BLaER1 (cell line): Measurements from ENCODE around the gene BCAS1.

Source experiments
- H3K27ac ChIP-seq: shearing (Covaris generic); formaldehyde crosslinking; 2 replicates; pipeline ENCODE4 v1.8.1; 2022
- H3K27me3 ChIP-seq: shearing (Covaris generic); formaldehyde crosslinking; 2 replicates; pipeline ENCODE4 v1.8.1; 2022
- H3K36me3 ChIP-seq: shearing (Covaris generic); formaldehyde crosslinking; 2 replicates; pipeline ENCODE4 v1.8.1; 2022
- H3K4me1 ChIP-seq: shearing (Covaris generic); formaldehyde crosslinking; 2 replicates; pipeline ENCODE4 v1.8.1; 2022
- H3K4me2 ChIP-seq: shearing (Covaris generic); formaldehyde crosslinking; 2 replicates; pipeline ENCODE4 v1.8.1; 2022
- H3K4me3 ChIP-seq: shearing (Covaris generic); formaldehyde crosslinking; 2 replicates; pipeline ENCODE4 v1.8.1; 2022
- H3K9ac ChIP-seq: shearing (Covaris generic); formaldehyde crosslinking; 2 replicates; pipeline ENCODE4 v1.8.1; 2022
- H3K9me3 ChIP-seq: shearing (Covaris generic); formaldehyde crosslinking; 2 replicates; pipeline ENCODE4 v1.8.1; 2022
- H4K20me1 ChIP-seq: shearing (Covaris generic); formaldehyde crosslinking; 2 replicates; pipeline ENCODE4 v1.8.1; 2022
- Cebpa-rat ChIP-seq: shearing (Covaris generic); IDR thresholded peaks from 2 replicates; pipeline ENCODE4 v1.8.1; 2022

The BCAS1 gene

DNA sequence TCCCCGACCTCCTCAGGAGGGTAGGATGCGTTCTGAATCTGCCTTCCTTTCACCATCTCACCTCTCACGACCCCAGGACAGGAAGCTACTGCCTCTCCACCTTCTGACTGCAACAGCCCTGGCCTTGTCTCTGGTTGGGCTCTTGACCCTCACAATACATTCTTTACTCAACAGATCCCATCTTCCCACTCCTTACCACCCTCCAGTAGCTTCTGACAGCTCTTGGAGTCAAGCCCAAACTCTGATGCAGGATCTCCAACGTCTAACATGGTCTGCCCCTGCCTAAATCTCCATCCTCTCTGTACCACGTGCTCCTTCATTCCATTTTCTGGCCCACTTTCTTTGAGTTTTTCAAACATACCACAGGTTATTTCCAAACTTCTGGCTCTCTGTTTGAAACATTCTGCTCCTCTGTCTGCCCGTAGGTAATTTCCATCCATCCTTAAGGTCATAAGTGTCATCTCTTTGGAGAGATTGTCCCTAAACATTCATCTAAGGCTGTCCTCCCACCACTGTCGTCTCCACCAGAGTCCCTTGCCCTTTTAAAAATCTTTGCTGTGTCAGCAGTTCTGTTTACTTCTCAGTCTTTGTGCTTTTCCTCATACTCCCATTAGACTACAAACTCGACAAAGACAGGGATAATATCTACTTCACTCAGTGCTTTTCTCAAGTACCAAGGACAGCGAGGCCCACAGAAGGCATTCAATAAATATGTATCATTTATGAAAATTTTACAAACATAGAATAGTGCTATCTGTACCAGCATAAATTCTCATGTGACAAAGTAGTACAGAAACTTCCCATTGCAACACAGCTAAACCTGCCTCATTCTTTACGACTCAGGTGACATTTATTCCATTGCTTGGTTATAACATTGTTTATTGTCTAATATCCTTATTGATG is 73.6 kb downstream of the BCAS1 start:
- Histone ChIP-seq H3K36me3 (no peaks in the 10 kb centered on the region), H4K20me1 (no peaks in the 10 kb centered on the region), H3K4me3 (no peak overlapping the region), H3K27ac (no peak overlapping the region), H3K4me1 (no peaks in the 10 kb centered on the region), H3K9me3 (peaks cover 27% of the 10 kb centered on the region), H3K4me2 (no peak overlapping the region), H3K27me3 (no peaks in the 10 kb centered on the region), H3K9ac (no peak overlapping the region)
- no peak for TF ChIP-seq Cebpa-rat

- no peaks in the 10 kb centered on the region for H3K27me3 ChIP-seq
- no peaks in the 10 kb centered on the region for H3K36me3 ChIP-seq
- no peak overlapping the region for H3K27ac ChIP-seq
- H4K20me1 ChIP-seq = no peaks in the 10 kb centered on the region
- TF ChIP-seq Cebpa-rat = no peak
- no peak overlapping the region for H3K9ac ChIP-seq
- no peak overlapping the region for H3K4me3 ChIP-seq
- H3K9me3 ChIP-seq = peaks cover 19% of the 10 kb centered on the region
- no peak overlapping the region for H3K4me2 ChIP-seq
- H3K4me1 ChIP-seq = no peaks in the 10 kb centered on the region
Measured at GRCh38 chr20:53995949-53996348, 74.4 kb downstream of the BCAS1 start.

- Histone ChIP-seq H3K4me1 (no peaks in the 10 kb centered on the region), H3K9me3 (no peaks in the 10 kb centered on the region), H4K20me1 (no peaks in the 10 kb centered on the region), H3K36me3 (no peaks in the 10 kb centered on the region), H3K4me2 (no peak overlapping the region), H3K9ac (no peak overlapping the region), H3K27ac (no peak overlapping the region), H3K27me3 (no peaks in the 10 kb centered on the region), H3K4me3 (no peak overlapping the region)
- TF ChIP-seq Cebpa-rat = no peak
Measured at GRCh38 chr20:53994088-53994487, 76.3 kb downstream of the BCAS1 start.

GRCh38 chr20:53993310-53993709 is 77.1 kb downstream of the BCAS1 start:
- TF ChIP-seq Cebpa-rat = no peak

DNA sequence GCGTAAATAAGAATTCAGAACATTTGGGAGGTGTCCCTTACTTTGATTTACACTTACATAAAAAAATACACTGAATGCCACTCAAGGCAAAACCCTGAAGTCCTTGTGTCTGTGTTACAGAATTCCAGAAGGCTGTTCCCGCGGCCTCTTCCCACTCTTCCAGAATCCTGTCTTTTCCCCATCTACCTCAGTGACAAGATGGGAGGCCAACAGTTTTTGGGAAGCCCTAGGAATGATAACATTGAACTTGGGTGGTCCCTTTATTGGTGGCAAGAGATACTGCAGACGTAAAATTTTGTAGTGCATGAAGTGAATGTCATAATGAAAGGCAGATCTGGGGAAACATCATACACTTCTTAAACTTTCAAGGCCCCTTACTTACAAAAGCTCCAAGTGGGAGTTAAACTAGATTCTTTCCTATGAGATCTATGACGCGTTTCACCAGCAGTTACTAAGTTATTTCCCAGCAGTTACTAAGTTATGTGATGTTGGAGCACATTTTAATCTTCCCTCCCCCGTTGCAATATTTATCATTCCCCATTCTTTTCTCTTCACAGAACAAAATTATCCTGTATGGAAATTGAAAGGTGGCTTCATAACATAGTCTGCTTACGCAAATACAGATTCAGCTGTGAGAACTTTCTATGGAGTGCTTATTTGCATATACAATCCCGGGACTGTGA is 79.5 kb downstream of the BCAS1 start:
- Histone ChIP-seq H3K4me2 (no peak overlapping the region), H3K4me1 (no peaks in the 10 kb centered on the region), H3K9me3 (no peaks in the 10 kb centered on the region), H3K36me3 (no peaks in the 10 kb centered on the region), H3K9ac (no peak overlapping the region), H3K27ac (no peak overlapping the region), H3K4me3 (no peak overlapping the region), H3K27me3 (no peaks in the 10 kb centered on the region), H4K20me1 (no peaks in the 10 kb centered on the region)
- TF ChIP-seq Cebpa-rat = no peak

More at GRCh38 chr20:53993310-53993709, 77.1 kb downstream of the BCAS1 start:
- Histone ChIP-seq H3K4me1 (no peaks in the 10 kb centered on the region), H3K9ac (no peak overlapping the region), H4K20me1 (no peaks in the 10 kb centered on the region), H3K36me3 (no peaks in the 10 kb centered on the region), H3K4me3 (no peak overlapping the region), H3K27ac (no peak overlapping the region), H3K27me3 (no peaks in the 10 kb centered on the region), H3K9me3 (no peaks in the 10 kb centered on the region), H3K4me2 (no peak overlapping the region)

DNA sequence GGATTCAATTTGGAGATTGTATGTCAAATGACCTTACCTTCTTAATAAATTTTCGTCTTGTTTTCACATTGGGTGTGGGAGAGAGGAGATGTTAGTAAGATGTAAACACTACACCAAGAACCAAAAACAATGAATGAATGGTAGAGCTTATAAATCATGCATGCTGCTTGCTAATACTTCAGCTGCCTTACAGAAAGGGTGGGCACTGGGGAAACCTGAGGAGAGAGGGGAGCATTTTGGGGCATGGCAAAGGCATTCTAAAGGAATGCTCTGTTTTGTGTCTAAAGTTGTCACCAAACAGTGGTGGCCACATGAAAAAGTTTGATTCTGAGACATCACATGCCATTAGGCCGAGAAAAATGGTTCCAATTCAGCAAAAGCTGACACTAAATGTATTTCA is 80.4 kb downstream of the BCAS1 start:
- no peaks in the 10 kb centered on the region for H3K9me3 ChIP-seq
- H3K4me3 ChIP-seq = no peak overlapping the region
- no peak overlapping the region for H3K27ac ChIP-seq
- no peak overlapping the region for H3K4me2 ChIP-seq
- no peak for TF ChIP-seq Cebpa-rat
- H4K20me1 ChIP-seq = no peaks in the 10 kb centered on the region
- H3K9ac ChIP-seq = no peak overlapping the region
- no peaks in the 10 kb centered on the region for H3K27me3 ChIP-seq
- no peaks in the 10 kb centered on the region for H3K4me1 ChIP-seq
- H3K36me3 ChIP-seq = no peaks in the 10 kb centered on the region

- H3K27ac ChIP-seq = no peak overlapping the region
- no peaks in the 10 kb centered on the region for H3K4me1 ChIP-seq
- no peak overlapping the region for H3K4me3 ChIP-seq
- H4K20me1 ChIP-seq = no peaks in the 10 kb centered on the region
- H3K9ac ChIP-seq = no peak overlapping the region
- H3K36me3 ChIP-seq = no peaks in the 10 kb centered on the region
- H3K4me2 ChIP-seq = no peak overlapping the region
- H3K27me3 ChIP-seq = no peaks in the 10 kb centered on the region
- no peaks in the 10 kb centered on the region for H3K9me3 ChIP-seq
- no peak for TF ChIP-seq Cebpa-rat
Measured at GRCh38 chr20:53989401-53989800, 81.0 kb downstream of the BCAS1 start.

GRCh38 chr20:53986037-53986650 is 84.2 kb downstream of the BCAS1 start:
- Histone ChIP-seq H3K36me3 (no peaks in the 10 kb centered on the region), H3K4me2 (no peak overlapping the region), H3K4me3 (no peak overlapping the region), H3K27me3 (no peaks in the 10 kb centered on the region), H4K20me1 (no peaks in the 10 kb centered on the region), H3K9ac (no peak overlapping the region), H3K27ac (no peak overlapping the region), H3K4me1 (no peaks in the 10 kb centered on the region), H3K9me3 (no peaks in the 10 kb centered on the region)
- TF ChIP-seq Cebpa-rat = no peak

DNA sequence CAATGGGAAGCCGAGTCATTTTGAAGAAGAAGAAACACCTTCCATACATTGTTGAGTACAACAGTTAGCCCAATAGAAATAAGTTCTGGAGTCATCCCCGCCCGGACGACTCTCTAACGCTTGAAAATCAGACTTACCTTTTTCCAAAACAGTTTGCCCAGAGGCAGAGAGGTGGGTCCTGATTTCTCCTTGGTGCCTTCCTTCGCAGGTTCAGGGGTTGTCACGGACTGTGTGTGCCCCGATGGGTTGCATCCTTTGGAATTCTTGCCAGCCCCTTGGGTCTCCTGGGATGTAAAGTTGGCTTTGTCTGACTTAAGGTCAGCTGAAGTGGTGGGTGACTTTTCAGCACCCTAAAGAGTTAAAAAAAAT is 85.3 kb downstream of the BCAS1 start:
- Histone ChIP-seq H3K27ac (no peak overlapping the region), H3K27me3 (no peaks in the 10 kb centered on the region), H3K4me1 (no peaks in the 10 kb centered on the region), H3K4me3 (no peak overlapping the region), H3K36me3 (no peaks in the 10 kb centered on the region), H3K9ac (no peak overlapping the region), H3K9me3 (no peaks in the 10 kb centered on the region), H3K4me2 (no peak overlapping the region), H4K20me1 (no peaks in the 10 kb centered on the region)
- TF ChIP-seq Cebpa-rat = no peak
